BJ (cell line): ENCODE results near the gene SPSB1. TPM values are rescaled to one million over a fixed set of nuclear protein-coding genes. Genes with fewer than 3 reads are reported as not detected.
A peak's percentile ranks its signal among the peaks of the same experiment; 100 is the strongest.

Experiments
- CTCF ChIA-PET: fragments of 350-600 bp; formaldehyde crosslinking; extraction: SDS; loops from one replicate; lab custom pipeline; 2021; ENCODE audit warnings: antibody characterized with exemption, inconsistent platforms; lab: Yijun Ruan, JAX
- POLR2A ChIA-PET: fragments of 300-600 bp; sonication (Branson Sonifier 250); formaldehyde crosslinking; extraction: SDS; loops from one replicate; lab custom pipeline; 2021; ENCODE audit warnings: antibody characterized with exemption; lab: Charles Lee
- DNase-seq: peaks from one replicate; pipeline ENCODE4 v3.0.0-alpha.2; 2011; ENCODE audit warnings: low read depth
- H3K27me3 ChIP-seq: 2 replicates; pipeline ENCODE4 v1.6.0; 2011; ENCODE audit warnings: low read length; ENCODE audit not compliant: control insufficient read depth, insufficient read depth
- H3K36me3 ChIP-seq: 2 replicates; pipeline ENCODE4 v1.5.1; 2011; ENCODE audit warnings: low read length; ENCODE audit not compliant: control insufficient read depth, insufficient read depth
- H3K4me3 ChIP-seq: 2 replicates; pipeline ENCODE4 v1.5.1; 2011; ENCODE audit warnings: low read depth, mild to moderate bottlenecking, control low read depth, low read length
- polyA plus RNA-seq: library from polyadenylated mRNA; depleted of rRNA; stranded (reverse); fragments of >200 nt; gene quantifications from 2 replicates; pipeline ENCODE4 v1.2.3, GENCODE V29; 2011
- TF ChIP-seq, protein P1 (sequence below): IDR thresholded peaks from 2 replicates; pipeline ENCODE4 v1.5.1; 2011; ENCODE audit warnings: low read depth, mild to moderate bottlenecking, control low read depth, inconsistent platforms, low read length, moderate library complexity; ENCODE audit not compliant: insufficient read depth

Gene SPSB1
- polyA plus RNA-seq, 1 experiment, result 19.8 TPM

DNA sequence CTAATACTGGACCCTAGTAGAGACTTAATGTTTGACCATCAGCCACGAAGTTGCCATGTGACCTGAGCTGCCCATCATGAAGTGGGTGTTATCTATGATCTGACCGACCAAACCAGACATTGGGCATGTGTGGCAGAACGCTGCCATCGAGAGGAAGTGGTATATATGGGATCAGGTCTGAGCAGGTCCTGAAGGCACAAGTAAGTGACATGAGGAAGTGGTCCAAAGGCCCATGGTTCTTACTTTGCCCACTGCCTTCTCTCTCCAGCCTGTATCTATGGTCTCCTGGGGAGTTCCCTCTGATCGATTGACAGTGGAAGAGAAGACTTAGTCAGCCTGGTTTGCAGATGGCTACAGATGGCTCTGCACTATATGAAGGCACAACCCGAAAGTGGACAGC lies 7.9 kb downstream of the SPSB1 start:
- no peak for DNase-seq
- H3K27me3 ChIP-seq, result no peaks in the 10 kb centered on the region
- TF ChIP-seq, protein P1, sequence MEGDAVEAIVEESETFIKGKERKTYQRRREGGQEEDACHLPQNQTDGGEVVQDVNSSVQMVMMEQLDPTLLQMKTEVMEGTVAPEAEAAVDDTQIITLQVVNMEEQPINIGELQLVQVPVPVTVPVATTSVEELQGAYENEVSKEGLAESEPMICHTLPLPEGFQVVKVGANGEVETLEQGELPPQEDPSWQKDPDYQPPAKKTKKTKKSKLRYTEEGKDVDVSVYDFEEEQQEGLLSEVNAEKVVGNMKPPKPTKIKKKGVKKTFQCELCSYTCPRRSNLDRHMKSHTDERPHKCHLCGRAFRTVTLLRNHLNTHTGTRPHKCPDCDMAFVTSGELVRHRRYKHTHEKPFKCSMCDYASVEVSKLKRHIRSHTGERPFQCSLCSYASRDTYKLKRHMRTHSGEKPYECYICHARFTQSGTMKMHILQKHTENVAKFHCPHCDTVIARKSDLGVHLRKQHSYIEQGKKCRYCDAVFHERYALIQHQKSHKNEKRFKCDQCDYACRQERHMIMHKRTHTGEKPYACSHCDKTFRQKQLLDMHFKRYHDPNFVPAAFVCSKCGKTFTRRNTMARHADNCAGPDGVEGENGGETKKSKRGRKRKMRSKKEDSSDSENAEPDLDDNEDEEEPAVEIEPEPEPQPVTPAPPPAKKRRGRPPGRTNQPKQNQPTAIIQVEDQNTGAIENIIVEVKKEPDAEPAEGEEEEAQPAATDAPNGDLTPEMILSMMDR, result no peak
- ChIA-PET CTCF (interaction anchor here (1.3 kb wide), 1 partner anchor 155 kb away, joined by 3 read pairs; no protein-coding TSS in a partner anchor), POLR2A (no interaction called here)
- H3K36me3 ChIP-seq, result no peaks in the 10 kb centered on the region; the same call in 1 of the 2 replicates
- H3K4me3 ChIP-seq, result no peak overlapping the region

DNA sequence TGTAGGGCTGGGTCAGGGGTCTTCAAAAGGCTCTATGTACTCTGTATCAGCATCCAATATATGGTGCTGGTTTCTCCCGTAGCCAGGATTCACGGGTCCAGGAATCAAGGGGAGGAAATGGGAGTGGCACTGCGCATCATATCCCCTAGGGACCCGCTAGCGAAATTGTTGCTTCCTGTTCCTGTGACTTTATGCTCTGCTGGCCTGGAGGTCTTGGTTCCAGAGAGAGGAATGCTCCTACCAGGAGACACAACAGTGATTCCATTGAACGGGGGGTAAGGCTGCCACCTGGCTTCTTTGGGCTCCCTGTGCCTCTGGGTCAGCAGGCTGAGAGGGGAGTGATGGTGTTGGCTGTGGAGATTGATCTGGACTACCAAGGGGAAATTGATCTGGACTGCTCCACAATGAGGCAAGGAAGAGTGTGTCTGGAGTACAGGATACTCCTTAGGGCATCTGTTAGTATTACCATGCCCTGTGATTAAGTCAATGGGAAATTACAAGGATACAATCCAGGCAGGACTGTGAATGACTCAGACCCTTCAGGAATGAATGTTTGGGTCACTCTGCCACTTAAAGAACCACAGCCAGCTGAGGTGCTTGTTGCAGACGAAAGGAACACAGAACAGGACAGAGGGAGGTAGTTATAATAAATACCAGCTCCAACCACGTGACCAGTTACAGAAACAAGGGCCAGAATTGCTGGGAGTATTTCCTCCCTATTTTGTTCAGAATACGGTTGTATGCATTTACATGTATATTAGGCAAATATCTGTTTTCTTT lies 10.2 kb downstream of the SPSB1 start:
- no peak overlapping the region for H3K4me3 ChIP-seq
- ChIA-PET CTCF (interaction anchor here (1.9 kb wide), 1 partner anchor 8 kb away, joined by 6 read pairs; no protein-coding TSS in a partner anchor), POLR2A (no interaction called here)

DNA sequence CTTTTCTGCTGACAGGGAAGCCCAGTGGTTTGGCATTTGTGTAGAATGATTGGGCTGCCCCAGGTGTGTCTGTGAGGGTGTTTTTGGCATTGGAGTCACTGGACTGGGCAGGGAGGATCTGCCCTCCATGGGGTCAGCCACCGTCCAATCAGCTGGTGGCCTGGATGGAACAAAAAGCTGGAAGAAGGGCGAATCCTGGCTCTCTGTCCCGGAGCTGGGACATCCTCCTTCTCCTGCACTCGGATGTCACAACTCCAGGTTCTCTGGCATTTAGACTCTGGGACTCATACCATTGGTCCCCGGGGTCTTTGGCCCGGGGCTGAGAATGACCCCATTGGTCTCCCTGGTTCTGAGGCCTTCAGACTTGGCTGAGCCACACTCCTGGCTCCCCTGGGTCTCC lies 11.2 kb downstream of the SPSB1 start:
- CTCF ChIA-PET, result interaction anchor here (0.7 to 2.6 kb wide), 3 partner anchors 9 to 152 kb away, joined by 3 to 6 read pairs (median 6); no protein-coding TSS in a partner anchor
- TF ChIP-seq, protein P1, result no peak
- H3K4me3 ChIP-seq, result no peak overlapping the region
- H3K36me3 ChIP-seq, result no peaks in the 10 kb centered on the region; the same call in none of the 2 replicates
- no peaks in the 10 kb centered on the region for H3K27me3 ChIP-seq
- POLR2A ChIA-PET, result no interaction called here
- no peak for DNase-seq

More for the DNA sequence above, 10.2 kb downstream of the SPSB1 start:
- H3K36me3 ChIP-seq, result no peaks in the 10 kb centered on the region; the same call in none of the 2 replicates
- peak; percentile 93 for DNase-seq
- H3K27me3 ChIP-seq, result no peaks in the 10 kb centered on the region
- TF ChIP-seq, protein P1, result no peak

DNA sequence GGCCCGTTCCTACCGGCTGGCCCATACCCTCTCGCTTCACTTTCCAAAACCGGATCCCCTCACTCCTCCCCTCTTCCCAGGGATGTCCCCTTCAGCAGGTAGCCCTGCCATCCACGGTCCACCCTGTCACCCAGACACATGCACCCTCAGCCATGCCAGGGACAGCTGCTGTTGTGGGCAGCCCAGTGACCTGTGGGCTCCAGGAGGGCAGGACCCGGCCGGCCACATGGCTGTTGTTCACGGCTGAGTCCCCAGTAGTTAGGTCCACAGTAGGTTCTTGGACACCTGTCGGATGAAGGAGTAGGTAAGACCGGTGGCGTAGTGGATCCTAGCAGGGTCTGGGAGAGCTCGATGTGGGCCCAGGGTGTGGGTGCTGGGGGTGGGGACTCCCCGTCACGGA lies 12.5 kb downstream of the SPSB1 start:
- no peak for DNase-seq
- POLR2A ChIA-PET, result no interaction called here
- Histone ChIP-seq H3K36me3 (no peaks in the 10 kb centered on the region; the same call in none of the 2 replicates), H3K4me3 (no peak overlapping the region), H3K27me3 (no peaks in the 10 kb centered on the region)
- CTCF ChIA-PET, result interaction anchor here (2.6 kb wide), 1 partner anchor 150 kb away, joined by 6 read pairs; no protein-coding TSS in a partner anchor
- TF ChIP-seq, protein P1, result no peak

DNA sequence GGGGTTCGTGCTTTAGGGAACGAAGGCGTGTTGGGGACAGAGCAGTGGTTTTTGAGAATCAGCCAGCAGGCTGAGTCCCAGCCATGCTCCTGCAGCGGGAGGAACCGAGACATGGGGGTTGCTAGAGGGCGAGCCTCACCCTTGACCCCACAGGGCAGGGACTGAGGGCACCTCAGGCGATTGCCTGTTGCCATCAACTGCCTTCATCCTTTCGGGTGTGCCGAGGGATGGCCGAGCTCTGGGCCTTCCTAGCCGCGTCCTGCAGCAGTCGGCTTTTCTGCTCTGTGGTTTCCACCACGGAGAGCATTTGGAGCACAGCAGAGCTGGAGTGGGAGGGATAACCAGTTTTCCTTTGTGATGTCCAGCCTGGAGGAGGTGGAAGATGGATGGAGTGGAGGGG lies 13.3 kb downstream of the SPSB1 start:
- no peak for DNase-seq
- CTCF ChIA-PET, result interaction anchor here (2.6 kb wide), 1 partner anchor 150 kb away, joined by 6 read pairs; no protein-coding TSS in a partner anchor
- TF ChIP-seq, protein P1, result no peak

More for the DNA sequence above, 13.3 kb downstream of the SPSB1 start:
- H3K36me3 ChIP-seq, result no peaks in the 10 kb centered on the region; the same call in none of the 2 replicates
- no peaks in the 10 kb centered on the region for H3K27me3 ChIP-seq
- no peak overlapping the region for H3K4me3 ChIP-seq
- POLR2A ChIA-PET, result no interaction called here
